Upper lobe of left lung (tissue), 4 donors: ENCODE results near the gene ARID5B.

Experiments used
- CTCF ChIP-seq, 6 experiments: fragments of 450-650 bp in 4 of 6; fragments of 200-600 bp in 2 of 6; sonication (generic) in 2 of 6; IDR thresholded peaks; one replicate each; pipeline ENCODE4 v1.5.1; 2016 to 2019; ENCODE audit warnings: antibody characterized with exemption in 6 of 6
- EP300 ChIP-seq, 4 donors: sonication (generic); formaldehyde crosslinking; IDR thresholded peaks; one replicate each; pipeline ENCODE4 v1.5.1; 2017; ENCODE audit warnings: antibody characterized with exemption in 4 of 4, control low read depth in 2 of 4
- POLR2A ChIP-seq, 4 donors: fragments of 450-650 bp; IDR thresholded peaks; one replicate each; pipeline ENCODE4 v1.5.1; 2016 to 2017; ENCODE audit warnings: antibody characterized with exemption in 4 of 4, mild to moderate bottlenecking in 2 of 4
- POLR2AphosphoS5 ChIP-seq, 2 donors: sonication (generic); formaldehyde crosslinking; IDR thresholded peaks; one replicate each; pipeline ENCODE4 v1.5.1; 2017; ENCODE audit warnings: antibody characterized with exemption in 2 of 2

- no peak for TF ChIP-seq CTCF (IDR thresholded peaks at IDR 0.05)
- TF ChIP-seq POLR2AphosphoS5 (IDR thresholded peaks at IDR 0.05): no peak
- no peak for TF ChIP-seq EP300 (IDR thresholded peaks at IDR 0.05)
- TF ChIP-seq POLR2A (IDR thresholded peaks at IDR 0.05): no peak
Observed at GRCh38 chr10:61951144-61951483, 49.6 kb downstream of the ARID5B start.
